GM18499 (cell line): Measurements from ENCODE around the gene FAM236C.
A peak's percentile ranks its signal among the peaks of the same experiment; 100 is the strongest.
"Not testable (repeated sequence)": the region's sequence is repeated elsewhere in the genome, so short reads cannot be mapped to it uniquely, and the experiment has no call there.

Experiments
- ATAC-seq: cut with Tn5 transposase; IDR thresholded peaks from one replicate; pipeline ENCODE4 v1.9.1; 2021; ENCODE audit warnings: moderate number of reproducible peaks; ENCODE audit not compliant: insufficient read depth, unreplicated experiment

FAM236C gene

GRCh38 chrX:72912315-72912714 lies at the start of gene FAM236C:
FAM236C (plus strand) TSS chrX:72912615; CDS start chrX:72912715, 100 bp downstream.
- ATAC-seq = not testable (repeated sequence)

GRCh38 chrX:72882898-72883297 lies 29.5 kb upstream of the FAM236C start:
- ATAC-seq = not testable (repeated sequence)

DNA sequence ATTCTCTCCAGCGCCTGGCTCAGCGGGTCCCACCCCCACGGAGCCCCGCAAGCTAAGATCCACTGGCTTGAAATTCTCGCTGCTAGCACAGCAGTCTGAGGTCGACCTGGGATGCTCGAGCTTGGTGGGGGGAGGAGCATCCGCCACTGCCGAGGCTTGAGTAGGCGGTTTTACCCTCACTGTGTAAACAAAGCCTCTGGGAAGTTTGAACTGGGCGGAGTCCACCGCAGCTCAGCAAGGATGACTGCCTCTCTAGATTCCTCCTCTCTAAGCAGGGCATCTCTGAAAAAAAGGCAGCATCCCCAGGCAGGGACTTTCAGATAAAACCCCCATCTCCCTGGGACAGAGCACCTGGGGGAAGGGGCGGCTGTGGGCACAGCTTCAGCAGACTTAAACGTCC lies 22.7 kb upstream of the FAM236C start:
- ATAC-seq = not testable (repeated sequence)

DNA sequence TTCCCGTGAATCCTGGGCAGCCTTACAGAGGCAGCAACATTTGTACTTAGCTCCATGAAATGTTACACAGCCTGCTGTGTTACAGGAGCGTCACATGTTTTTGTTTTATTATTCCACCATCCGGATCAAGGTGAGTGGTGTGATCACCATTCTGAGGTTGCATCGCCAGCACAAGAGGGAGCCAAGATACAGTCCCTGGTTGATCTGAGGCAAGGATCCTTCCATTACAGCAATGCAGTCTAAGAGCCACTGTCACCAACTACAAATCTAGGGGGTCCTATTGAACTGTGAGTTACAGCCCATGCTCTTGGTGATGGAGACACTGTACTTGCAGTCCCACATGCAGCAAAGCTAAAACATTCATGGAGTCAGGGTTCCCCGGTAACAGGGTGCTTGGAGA lies 3.7 kb downstream of the FAM236C start:
- ATAC-seq = not testable (repeated sequence)

DNA sequence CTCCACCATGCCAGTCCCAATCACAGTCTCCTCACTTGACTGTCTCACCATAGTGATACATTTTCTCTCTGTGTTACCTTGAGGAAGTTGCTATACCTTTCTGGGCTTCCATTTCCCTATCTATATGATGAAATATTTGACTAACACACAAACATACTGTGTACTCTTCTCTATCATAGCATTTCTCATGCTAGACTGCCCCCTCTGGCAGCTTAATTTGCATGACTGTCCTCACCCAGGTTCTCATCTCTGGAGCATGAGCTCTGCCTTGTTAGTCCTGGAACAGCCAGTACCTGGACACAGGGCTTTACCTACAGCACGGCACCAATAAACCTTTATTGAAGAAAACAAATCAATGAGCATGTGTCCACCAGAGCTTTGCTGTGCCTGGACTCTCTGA lies 19.9 kb downstream of the FAM236C start:
- ATAC-seq = not testable (repeated sequence)

GRCh38 chrX:72936455-72936854 lies 24.0 kb downstream of the FAM236C start:
- not testable (repeated sequence) for ATAC-seq

DNA sequence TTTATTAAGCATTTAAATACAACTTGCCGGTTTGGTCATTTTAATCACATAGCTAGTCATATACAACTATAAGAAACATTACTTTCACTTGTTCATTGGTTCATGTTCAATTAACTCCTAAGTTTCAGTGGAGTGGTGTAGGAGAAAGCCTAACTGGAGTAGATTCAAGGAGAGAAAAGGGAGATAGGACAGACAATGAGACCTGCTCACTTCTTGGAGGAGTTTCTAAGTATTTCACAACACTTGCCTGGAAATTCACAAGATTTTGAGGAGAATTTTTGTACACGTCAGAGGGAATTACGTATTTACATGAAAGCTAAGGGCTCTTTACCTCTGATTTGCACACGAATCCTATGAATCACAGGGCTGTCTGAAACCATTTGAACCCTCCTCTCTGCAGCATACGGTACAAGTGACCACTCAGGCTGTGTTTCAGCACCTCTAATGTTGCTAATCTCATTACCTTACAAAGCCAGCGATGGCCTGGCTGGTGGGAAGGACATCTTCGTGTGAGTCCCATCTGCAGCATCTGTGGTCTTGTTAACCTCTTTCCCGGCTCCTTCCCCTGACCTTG lies 24.6 kb downstream of the FAM236C start:
- not testable (repeated sequence) for ATAC-seq

DNA sequence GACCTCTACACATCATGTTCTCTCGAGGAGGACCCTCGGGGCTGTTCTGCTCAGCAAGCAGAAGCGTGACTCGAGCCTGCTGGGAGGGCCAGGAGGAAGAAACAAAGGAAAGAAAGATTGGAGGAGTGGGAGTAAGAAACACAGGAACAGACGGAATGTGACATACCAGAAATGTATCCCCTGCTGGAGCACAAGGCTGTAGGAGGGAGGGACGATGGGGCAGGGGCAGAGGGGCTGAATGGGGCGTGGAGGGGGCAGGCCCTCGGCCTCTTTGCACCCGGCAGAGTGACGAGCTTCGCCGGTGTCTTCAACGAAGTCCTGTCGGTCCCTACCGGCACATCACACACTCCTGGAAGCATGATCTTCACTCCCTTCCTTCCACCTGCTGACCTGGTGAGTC lies 25.5 kb downstream of the FAM236C start, which contains the start of gene FAM236A:
TSS of gene FAM236A (plus strand) at position 301 of the 400 bp plus-strand sequence. CDS start at position 358, 57 bp downstream.
- not testable (repeated sequence) for ATAC-seq

DNA sequence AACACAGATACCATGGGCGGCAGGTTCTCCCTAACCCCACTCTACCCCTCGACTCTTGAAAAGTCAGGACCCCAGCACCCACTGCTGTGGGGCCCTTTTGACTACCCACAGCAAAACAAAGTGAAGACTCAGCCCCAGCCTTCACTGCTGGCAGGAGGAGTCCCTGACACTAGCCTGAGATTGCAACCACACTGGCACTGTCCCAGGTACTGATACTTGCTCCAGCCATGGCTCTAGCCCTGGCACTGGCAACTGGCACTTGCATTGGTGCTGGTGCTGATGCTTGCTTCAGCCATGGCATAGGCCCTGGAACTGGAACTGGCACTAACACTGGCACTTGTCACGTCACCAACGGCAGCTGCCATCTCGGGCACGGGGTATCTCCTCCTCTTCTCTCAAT lies 29.9 kb downstream of the FAM236C start:
- not testable (repeated sequence) for ATAC-seq

- not testable (repeated sequence) for ATAC-seq
These were observed 30.8 kb downstream of the FAM236C start for GRCh38 chrX:72943035-72943818.

DNA sequence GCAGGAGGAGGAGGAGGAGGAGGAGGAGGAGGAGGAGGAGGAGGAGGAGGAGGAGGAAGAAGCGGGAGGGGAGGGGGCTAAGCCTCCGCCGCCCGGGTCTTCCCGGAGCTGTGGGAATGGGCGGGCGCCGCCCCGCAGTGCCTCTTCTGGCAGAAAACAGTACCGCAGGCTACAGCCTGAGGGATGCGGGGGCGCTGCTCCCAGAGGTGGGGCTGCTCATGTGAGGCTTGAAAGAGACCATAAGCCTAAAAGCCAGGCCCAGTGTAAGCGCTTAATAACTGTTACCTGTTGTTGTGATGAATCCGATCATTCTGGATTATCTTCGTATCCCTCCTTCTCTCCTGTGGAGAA lies 31.4 kb downstream of the FAM236C start, which contains the start of gene DMRTC1:
TSS of gene DMRTC1 (minus strand) at position 19 of the 351 bp plus-strand sequence. CDS start 68,143 bp downstream, outside the sequence.
- ATAC-seq = peak; percentile 78

DNA sequence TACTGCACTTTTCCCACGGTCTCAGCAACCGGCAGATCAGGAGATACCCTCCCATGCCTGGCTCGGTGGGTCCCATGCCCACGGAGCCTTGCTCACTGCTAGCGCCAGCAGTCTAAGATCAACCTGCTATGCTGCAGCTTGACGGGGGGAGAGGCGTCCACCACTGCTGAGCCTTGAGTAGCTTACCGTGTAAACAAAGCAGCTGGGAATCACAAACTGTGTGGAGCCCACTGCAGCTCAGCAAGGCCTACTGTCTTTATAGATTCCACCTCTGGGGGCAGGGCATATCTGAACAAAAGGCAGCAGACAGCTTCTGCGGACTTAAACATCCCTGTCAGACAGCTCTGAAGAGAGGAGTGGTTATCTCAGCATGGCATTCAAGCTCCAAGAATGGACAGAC lies 47.6 kb downstream of the FAM236C start:
- not testable (repeated sequence) for ATAC-seq
